HG02938 (cell line): ENCODE measurements around the gene CRY2.
A peak's percentile ranks its signal among the peaks of the same experiment; 100 is the strongest.

Experiments used
- ATAC-seq: cut with Tn5 transposase; IDR thresholded peaks from one replicate; pipeline ENCODE4 v1.9.1; 2021; ENCODE audit warnings: mild to moderate bottlenecking, moderate library complexity; ENCODE audit not compliant: unreplicated experiment

CRY2 gene

GRCh38 chr11:45917286-45917622 is 70.0 kb downstream of the CRY2 start:
- ATAC-seq, result peak; percentile 4

- ATAC-seq, result peak; percentile 89
Measured at GRCh38 chr11:45917623-45918330, 70.5 kb downstream of the CRY2 start, which contains the start of gene PEX16. PEX16 (minus strand) TSS chr11:45917877; CDS start chr11:45917811, 66 bp downstream.

- ATAC-seq, result peak; percentile 22
Measured at GRCh38 chr11:45918331-45918941, 71.2 kb downstream of the CRY2 start.

GRCh38 chr11:45918962-45919675 is 71.8 kb downstream of the CRY2 start:
- ATAC-seq, result no peak

GRCh38 chr11:45919806-45920530 is 72.7 kb downstream of the CRY2 start:
- no peak for ATAC-seq

- no peak for ATAC-seq
Measured at GRCh38 chr11:45920531-45921477, 73.5 kb downstream of the CRY2 start.

- ATAC-seq, result no peak
Measured at GRCh38 chr11:45921561-45922424, 74.5 kb downstream of the CRY2 start.

GRCh38 chr11:45922425-45923082 is 75.3 kb downstream of the CRY2 start, which contains the start of gene LARGE2:
LARGE2 (plus strand) TSS chr11:45922656; CDS start chr11:45922883, 227 bp downstream.
- ATAC-seq, result no peak

- no peak for ATAC-seq
Measured at GRCh38 chr11:45924036-45924915, 77.0 kb downstream of the CRY2 start.

- no peak for ATAC-seq
Measured at GRCh38 chr11:45924927-45925326, 77.7 kb downstream of the CRY2 start.

GRCh38 chr11:45925550-45925949 is 78.3 kb downstream of the CRY2 start:
- ATAC-seq, result no peak

- ATAC-seq, result no peak
Measured at GRCh38 chr11:45926001-45926401, 78.7 kb downstream of the CRY2 start.

GRCh38 chr11:45926536-45927331 is 79.5 kb downstream of the CRY2 start:
- no peak for ATAC-seq

GRCh38 chr11:45927332-45927683 is 80.0 kb downstream of the CRY2 start:
- ATAC-seq, result no peak

- no peak for ATAC-seq
Measured at GRCh38 chr11:45927684-45928413, 80.6 kb downstream of the CRY2 start.

- no peak for ATAC-seq
Measured at GRCh38 chr11:45928535-45929215, 81.4 kb downstream of the CRY2 start.
